MM.1S (cell line): Measurements from ENCODE around the gene NUP188.

Source experiments
- EZH2 ChIP-seq: fragments of 300-600 bp; sonication (generic); optimal IDR thresholded peaks from 2 replicates; pipeline ENCODE3; 2017; ENCODE audit warnings: low read depth, mild to moderate bottlenecking, antibody characterized with exemption, low read length, mixed read lengths
- TF ChIP-seq, protein P1 (sequence below): fragments of 300-600 bp; sonication (generic); IDR thresholded peaks from 2 replicates; pipeline ENCODE4 v1.5.1; 2016; ENCODE audit warnings: antibody characterized with exemption, low read length, mixed read lengths

DNA sequence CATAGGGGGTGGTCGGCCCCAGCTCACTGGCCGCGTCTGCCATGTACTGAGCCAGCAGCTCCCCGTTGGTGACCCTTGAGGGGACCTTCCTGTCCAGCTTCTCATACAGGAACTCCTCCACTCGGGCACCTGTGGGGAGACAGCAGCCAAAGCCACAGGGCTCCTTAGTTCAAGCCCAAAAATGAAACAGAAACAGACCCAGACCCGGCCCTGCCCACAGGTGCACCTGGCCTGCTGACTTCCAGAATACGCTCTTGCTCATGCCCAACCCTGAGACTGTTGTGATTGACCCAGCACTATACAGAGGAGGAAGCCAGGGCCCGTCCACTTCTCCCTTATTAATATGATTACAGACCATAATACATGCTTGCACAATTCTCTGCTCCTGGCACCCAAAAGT is 73.6 kb downstream of the NUP188 start:
- TF ChIP-seq, protein P1, sequence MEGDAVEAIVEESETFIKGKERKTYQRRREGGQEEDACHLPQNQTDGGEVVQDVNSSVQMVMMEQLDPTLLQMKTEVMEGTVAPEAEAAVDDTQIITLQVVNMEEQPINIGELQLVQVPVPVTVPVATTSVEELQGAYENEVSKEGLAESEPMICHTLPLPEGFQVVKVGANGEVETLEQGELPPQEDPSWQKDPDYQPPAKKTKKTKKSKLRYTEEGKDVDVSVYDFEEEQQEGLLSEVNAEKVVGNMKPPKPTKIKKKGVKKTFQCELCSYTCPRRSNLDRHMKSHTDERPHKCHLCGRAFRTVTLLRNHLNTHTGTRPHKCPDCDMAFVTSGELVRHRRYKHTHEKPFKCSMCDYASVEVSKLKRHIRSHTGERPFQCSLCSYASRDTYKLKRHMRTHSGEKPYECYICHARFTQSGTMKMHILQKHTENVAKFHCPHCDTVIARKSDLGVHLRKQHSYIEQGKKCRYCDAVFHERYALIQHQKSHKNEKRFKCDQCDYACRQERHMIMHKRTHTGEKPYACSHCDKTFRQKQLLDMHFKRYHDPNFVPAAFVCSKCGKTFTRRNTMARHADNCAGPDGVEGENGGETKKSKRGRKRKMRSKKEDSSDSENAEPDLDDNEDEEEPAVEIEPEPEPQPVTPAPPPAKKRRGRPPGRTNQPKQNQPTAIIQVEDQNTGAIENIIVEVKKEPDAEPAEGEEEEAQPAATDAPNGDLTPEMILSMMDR: no peak
- TF ChIP-seq EZH2: no peak
